Superior temporal gyrus (tissue), 1 donor: ENCODE data around the gene AP1G1.
A peak's percentile ranks its signal among the peaks of the same experiment; 100 is the strongest.
"Not testable (repeated sequence)": the region's sequence is repeated elsewhere in the genome, so short reads cannot be mapped to it uniquely, and the experiment has no call there.

Experiments used
- DNase-seq: peaks from one replicate; pipeline ENCODE4 v3.0.0-alpha.2; 2016; ENCODE audit errors: extremely low spot score

AP1G1 gene

DNA sequence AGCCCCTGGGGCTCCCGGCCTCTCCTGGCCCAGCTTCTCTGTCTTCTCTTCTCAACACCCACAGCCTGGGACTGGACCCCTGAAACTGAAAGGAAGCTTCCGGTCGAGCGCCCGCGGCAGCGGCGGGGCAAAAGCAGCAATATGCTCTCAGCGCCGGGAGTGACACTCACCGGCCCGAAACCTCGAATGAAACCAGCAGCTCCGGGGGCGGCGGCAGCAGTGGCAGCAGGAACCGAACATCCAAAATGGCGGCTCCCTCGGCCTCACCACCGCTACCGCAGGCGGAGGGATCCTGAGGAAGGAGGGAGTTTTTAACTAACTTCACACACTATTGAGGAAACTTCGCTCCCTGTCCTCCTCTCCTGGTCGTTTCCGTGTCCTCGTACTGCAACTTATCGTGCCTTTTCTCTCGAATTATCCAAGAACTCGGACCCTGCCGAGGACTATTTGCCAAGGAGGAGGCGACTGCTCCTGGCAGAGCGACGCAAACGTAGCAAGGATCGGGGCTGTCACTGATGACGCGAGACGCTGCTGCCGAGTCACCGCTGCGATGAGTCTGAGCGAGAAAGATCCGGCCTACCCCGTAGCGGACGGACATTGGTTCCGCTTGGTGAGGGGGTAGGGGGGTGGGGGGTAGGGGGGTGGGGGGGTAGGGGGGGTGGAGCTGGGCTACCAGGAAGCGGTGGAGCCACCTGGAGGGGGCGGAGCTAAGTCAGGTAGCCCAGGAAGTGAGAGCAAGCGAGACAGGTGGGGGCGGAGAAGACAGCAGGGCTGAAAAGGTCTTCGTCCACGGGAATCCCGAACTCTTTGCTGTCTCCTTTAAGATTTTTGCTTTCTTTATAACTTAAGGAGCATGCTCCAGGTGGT, at the start of gene AP1G1:
AP1G1 (minus strand) TSS at position 242 of the 867 bp plus-strand sequence. CDS start 19,355 bp downstream, outside the sequence.
- DNase-seq = peak; percentile 98

DNA sequence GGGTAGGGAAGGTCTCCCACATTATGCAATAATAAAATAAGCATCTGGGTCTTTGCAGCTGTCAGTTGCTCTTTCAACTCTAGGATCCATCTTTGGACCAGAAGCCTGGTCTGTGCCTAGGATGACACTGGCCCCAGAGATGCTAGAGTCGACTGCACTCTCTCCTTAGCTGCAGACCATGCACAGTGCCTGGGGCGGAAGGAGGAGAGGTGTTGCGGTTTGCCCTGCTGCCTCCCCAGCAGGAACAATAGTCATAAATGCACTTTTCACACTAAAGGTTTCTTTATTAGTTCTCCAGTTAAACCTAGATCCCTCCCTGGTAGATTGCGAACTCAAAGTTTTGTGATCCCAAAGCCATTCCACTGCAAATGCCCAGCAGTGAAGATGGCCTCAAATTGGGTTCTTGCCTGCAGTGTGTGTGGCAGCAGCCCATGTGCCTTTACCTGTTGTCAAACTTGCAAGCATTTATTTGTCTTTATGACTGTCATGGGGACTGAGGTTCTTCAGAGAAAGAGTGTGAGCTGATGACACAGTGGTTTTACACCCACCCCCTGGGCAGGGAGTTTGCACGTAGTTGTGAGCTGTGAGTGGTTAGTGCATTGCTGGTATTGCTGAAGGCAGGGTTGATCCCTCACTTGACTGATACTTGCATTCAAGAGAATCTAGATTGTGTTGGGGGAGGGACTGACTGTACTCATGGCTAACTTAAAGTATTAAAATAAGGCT, 47.5 kb upstream of the AP1G1 start:
- no peak for DNase-seq

DNA sequence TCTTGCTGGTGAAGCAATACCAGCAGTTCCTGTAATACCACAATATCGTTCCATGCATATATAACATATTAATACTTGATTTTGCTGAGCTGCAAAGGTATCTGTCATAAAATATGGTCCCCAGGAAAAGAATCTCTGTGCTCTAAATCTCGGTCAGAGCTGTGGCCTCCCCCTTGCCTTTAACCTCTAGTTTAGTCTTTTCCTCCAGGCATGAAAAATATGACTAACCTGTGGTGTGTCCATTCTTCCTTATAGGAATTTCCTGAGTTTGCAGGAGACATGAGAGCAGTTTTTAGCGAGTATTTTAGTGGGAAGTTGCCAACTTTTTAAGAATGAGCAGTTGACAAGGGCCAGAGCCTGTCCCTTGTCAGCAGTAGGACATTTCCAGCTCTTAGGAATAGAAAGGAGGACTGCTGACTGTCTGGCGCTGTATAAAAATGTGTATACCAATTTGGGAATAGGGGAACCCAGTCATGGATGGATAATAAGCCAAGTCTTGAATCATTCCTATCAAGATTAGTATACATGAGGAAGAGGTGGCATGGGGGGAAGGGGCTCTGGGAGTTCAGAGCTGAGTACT, 45.8 kb upstream of the AP1G1 start:
- DNase-seq = no peak

DNA sequence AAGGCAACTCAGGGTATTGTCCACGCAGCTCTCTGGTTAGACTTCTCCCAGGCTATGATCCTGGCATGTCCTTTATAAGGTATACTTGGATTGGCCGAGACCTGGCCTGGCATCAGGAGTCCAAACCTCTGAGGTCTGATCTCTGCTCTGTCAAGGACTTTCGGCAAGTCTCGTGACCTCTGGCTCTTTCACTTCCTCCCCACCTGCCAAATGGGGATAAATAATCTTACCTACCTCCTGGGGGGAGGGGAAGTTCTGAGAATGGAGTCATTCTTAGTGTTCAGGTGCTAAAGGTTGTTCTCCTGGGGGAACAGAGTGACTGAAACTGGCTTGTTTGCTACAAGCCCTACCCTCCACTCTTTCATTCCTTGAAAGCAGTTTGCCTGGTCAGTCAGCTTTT, 44.8 kb upstream of the AP1G1 start:
- DNase-seq = no peak

DNA sequence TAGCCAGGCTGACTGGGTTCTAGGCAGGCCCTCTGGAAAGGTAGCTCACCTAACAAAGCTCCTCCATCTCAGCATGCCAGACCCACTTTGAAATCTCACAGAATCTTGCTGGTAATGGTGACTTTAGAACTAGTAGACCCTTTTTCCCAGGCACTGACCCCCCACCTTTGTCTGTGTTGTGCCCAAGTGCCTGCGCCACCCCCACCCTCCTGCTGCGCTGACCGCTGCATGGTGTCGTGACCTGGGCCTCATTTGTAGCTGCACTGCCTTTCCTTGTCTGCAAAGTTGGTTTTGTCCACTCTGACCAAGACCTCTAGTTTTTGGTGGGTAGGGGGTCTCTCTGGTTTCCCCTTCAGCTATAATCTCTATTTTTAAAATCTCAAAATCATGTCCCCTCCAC, 43.9 kb upstream of the AP1G1 start:
- DNase-seq = no peak

DNA sequence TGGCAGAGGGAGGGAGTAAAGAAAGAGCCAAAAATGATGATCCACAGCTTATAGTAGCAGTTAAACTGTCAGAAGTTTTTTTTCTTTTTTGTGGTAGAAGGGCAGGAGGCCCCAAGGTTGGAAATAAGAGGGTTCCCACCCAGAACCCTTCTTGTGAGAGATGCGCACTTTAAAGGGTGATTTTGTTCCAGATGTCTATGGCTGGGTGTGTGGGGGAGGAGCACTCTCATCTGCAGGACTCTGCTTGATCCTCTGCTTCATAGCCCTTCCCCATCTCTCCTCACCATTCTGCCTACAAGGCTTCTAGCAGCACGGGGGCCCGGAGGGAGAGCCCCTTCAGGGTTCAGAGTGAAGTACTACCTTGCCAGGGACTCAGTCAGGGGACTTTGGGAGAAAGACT, 43.5 kb upstream of the AP1G1 start:
- no peak for DNase-seq

DNA sequence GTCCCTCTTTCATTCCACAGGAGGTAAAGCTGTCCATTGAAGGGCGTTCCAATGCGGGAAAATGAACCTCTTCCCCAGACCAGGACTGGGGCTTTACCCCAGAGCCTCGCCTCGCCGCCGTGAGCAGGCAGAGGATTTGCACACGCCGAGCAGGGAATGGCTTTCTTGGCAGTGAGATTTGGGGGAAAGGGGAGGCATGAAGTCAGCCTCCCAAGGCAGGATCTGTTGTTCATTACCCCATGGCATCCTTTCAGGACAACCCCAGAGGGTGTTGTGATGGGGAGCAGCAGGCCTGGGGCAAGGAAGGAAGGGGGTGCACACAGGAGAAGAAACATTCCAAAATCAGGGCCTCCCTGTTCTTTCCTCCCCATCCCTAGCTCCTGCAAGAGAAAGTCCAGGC, 43.1 kb upstream of the AP1G1 start:
- no peak for DNase-seq

DNA sequence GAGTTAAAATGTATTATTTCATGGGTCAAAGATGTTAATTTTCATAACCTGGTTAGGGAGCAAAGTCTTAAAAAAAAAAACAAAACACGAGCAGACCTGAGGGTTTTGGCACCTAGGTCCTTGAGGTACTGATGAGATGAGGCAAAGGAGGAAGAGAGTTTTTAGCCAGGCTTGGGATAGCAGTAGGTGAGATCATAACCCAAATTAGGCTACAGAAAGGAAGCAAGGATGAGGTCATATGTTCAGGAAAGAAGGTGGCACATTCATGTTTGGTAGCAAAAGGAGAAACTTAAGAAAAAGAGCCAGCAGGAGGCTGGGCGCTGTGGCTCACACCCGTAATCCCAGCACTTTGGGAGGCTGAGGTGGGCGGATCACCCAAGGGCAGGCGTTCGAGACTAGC, 40.0 kb upstream of the AP1G1 start:
- no peak for DNase-seq

DNA sequence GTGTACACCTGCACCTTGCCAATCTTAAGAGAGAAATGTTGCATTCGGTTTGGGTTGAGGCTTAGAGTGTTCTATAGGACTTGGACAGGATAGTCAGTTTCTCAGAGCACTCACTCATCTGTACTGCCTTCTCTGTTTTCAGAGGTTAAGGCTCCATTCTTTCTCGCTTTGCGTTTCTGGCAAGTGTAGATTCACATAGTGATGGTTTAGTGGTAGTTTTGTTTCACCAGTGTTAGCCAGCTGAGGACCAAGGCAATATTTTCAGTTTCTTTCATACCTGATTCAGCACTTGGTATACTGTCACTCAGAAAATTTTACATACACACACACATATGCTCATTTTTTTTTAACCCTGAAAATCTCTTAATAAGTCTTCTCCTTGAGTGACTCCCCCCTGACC, 38.5 kb upstream of the AP1G1 start:
- DNase-seq = no peak

DNA sequence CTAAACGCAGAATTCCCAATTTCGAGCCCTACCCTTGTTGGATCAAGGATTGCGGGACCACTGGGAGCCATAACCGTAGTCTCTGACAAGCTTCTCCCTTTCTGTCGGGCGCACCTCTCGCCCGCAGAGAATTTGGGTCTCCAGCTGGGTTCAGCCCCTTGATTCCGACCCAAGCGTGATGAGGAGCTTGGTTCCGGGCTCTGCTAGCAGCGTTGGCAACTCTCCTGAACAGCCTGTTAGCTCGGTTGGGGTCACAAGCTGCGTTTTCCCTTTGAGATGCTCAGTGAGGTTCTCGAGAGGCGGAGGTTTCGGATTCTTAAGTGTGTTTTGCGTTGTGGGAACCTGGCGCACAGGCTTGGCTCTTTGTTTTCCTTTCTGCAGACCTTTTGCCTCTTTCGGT, 37.8 kb upstream of the AP1G1 start:
- DNase-seq = no peak

DNA sequence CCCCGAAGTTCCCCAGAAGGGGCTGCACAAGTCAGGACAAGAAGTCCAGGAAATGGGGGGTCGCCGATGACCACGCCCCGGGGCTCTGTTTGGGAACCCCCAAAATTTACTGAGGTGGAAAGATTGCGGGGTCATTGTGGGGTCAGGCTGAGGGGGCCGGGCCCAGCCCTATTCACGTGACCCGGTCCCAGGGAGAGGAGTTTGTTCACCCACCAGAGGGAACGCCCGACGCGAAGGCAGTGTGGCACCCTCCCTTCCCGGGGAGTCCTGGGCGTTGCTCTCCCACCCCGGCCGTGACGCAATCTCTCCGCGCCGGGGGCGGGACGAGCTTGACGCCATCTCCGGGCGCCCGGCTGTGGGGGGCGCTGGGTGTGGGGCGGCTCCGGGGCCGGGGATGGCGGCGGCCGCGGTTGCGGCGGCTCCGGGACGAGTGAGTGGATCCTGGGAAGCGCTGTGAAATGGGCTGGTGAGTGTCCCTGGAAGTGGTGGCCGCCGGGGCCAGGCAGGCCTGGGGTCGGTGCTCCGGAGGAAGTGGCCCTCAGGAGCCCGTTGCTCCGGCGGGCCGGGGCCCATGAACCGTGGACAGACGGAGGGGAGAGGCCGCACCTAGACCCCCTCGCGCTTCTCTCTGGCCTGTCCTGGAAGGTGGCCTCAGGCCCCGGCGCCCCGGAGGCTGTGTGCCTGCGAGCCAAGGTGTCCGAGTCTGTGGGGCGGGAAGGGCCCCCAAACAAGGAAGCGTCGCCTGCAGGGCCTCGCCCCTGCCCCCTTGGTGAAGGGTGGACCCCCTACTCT, 37.2 kb upstream of the AP1G1 start, which contains the start of gene ATXN1L:
ATXN1L (plus strand) TSS at position 338 of the 792 bp plus-strand sequence. CDS start 3,765 bp downstream, outside the sequence.
- DNase-seq = peak; percentile 87

DNA sequence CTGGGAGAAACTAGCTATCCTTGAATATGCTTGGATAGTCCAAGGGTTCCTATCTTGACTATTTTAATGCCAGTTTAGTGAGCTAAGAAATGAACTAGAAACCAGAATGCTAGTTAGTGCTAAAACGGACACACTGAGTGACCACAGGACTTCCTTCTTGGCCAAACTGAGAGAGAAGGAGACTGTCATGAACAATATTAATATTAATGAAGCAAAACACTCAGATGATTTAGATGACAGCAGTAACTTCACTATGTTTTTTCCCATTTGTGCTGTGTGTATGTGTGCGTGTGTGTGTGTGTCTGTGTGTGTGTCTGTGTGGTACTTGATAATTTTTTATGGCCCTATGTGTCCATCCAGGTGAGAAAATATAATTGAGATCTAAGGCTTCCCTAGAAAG, 34.9 kb upstream of the AP1G1 start:
- no peak for DNase-seq

DNA sequence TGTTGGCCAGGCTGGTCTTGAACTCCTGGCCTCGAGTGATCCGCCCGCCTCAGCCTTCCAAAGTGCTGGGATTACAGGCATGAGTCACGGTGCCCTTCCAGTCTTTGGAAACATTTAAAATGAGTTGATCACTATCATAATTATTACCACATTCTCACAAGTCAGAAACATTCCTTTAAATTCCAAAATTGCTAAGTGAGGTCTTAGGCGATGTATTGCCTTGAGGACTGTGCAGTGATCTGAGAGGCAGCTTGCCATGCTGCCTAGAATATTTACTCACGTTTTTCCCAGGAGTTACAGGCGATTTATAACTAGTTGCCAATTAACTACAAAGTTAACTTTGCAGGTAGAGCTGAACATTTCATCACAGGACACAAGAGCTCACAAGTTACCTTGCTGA, 31.4 kb upstream of the AP1G1 start:
- DNase-seq = no peak

DNA sequence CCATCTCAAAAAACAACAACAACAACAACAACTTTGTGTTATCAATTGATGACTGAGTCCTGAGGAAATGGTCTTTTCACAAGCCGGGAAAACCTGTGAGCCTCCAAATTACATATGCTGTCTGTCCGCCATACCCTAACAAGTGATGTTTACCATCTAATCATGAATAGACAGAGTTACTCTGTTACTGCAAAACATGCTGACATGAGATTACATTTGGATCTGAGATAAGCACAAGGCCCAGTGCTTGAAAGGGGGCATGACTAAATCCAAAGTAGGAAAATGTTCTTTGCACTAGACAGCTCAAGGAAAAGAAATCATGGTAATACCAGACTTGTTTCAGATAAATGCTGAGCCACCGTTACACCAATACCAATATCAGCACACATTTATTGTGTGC, 28.5 kb upstream of the AP1G1 start:
- no peak for DNase-seq

DNA sequence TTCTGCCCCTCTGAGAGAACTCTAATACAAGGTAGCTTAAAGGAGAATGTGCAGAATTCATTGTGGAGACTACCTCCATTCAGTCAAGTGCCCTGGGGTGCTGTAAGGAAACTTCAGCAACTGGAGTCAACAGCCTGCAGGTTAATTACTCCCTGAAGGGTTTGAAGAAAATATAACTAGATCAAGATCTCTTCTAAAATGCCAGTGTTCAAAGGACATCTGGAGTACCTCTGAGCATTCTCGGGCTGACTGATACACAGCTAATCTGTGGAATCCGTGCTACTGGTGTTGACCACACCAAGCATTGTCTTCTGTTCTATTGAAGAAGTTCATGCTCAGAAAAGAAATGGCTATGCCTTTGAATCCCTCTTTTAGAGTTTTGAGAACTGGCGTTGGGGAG, 25.7 kb upstream of the AP1G1 start:
- DNase-seq = no peak

DNA sequence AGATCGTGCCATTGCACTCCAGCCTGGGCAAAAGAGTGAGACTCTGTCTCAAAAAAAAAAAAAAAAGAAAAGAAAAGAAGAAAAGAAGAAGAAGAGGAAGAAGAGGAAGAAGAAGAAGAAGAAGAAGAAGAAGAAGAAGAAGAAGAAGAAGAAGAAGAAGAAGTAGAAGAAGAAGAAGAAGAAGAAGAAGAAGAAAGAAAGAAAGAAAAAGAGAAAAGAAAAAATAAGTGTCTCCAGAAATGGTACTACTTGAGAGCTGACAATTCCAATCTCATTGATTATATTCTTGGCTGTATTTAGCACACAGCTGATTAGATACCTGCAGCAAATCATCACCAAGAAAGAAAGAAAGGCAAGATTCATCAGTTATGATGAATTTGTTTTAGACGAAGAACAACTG, 23.5 kb upstream of the AP1G1 start:
- not testable (repeated sequence) for DNase-seq

DNA sequence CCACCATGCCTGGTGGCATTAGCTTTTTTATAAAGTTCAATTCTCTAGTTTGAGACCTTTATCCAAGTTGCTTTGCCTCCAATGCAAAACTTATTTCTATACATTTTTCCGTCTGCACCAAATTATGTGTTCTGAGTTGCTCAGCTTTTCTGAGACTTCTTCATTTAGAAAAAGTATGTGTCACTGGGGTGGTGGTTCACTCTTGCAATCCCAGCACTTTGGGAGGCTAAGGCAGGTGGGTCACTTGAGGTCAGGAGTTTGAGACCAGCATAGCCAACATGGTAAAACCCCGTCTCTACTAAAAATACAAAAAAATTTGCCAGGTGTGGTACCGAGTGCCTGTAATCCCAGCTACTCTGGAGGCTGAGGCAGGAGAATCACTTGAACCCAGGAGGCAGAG, 23.1 kb upstream of the AP1G1 start:
- DNase-seq = not testable (repeated sequence)

DNA sequence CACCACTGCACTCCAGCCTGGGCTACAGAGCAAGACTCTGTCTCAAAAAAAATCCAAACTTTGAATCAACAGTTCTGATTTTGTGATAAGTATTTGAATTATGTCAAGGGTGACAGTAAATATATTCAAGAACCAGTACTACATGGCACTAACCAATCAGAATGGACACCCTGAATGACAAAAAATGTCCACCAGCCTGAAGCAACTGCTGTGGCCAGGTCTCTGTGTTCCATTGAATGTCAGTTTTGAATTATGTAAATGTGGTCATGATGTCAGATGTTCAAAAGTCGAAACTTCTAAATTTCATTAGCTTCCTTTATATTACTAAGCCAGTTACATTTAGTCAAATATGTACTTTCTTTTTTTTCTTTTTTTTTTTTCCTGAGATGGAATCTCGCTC, 21.7 kb upstream of the AP1G1 start:
- no peak for DNase-seq

DNA sequence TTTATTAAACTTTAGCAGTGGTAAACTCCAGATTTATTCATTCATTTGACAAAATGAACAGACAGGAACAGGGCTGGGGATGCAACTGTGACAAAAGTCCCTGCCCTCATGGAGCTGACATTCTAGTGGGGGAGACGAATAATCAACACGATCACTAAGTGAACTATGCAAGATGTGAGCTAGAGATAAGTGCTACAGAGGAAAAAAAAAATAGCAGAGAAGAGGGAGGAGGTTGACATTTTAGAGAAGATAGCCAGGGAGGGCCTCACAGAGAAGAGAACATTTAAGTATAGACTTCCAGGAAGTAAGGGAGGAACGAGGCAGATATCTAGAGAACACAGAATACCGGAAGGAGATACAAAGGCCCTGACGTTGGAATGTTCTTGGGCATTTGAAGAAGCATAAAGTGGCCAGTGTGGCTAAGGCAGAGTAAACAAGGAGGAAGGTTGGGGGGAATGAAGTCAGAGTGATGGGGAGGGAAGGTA, 17.9 kb upstream of the AP1G1 start:
- no peak for DNase-seq

DNA sequence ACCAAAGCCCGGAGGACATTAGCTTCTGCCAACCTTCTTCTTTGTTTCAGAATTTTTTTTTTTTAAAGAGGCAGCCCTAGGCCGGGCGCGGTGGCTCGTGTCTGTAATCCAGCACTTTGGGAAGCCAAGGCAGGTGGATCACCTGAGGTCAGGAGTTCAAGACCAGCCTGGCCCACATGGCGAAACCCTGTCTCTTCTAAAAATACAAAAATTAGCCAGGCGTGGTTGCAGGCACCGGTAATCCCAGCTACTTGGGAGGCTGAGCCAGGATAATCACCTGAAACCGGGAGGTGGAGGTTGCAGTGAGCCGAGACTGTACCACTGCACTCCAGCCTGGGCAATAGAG, 8.5 kb upstream of the AP1G1 start:
- DNase-seq = not testable (repeated sequence)

DNA sequence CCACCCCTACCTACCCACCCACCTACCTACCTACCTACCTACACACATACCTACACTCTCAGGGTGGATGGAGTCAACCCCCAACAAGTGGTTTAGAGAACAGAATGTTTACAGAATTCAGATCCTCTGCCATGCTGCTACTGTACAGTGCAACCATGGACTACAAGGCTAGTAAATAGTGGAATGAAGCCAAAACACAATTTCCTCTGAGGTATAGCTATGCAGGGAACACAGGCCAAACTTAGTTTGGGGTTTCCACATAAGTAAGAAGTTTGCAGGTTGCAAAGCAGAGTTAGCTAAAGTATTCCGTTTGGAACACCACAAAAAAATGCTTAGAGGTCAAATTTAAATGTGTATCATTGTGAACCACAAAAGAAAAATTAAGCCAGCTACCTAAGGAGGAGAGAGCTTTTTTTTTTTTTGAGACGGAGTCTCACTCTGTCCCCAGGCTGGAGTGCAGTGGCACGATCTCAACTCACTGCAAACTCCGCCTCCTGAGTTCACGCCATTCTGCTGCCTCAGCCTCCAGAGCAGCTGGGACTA, 2.7 kb upstream of the AP1G1 start:
- DNase-seq = no peak

DNA sequence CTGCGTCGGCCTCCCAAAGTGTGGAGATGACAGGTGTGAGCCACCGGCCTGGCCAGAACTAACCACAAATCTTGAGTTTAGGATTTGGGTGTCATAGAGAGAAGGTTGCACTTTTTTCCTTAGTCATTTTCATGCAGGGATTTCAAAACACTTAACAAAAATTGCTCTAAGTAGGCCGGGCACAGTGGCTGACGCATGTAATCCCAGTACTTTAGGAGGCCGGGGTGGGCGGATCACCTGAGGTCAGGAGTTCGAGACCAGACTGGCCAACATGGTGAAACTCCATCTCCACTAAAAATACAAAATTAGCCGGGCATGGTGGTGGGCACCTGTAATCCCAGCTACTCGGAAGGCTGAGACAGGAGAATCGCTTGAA, 1.5 kb upstream of the AP1G1 start:
- not testable (repeated sequence) for DNase-seq
